Tibial nerve (tissue), 4 donors: ENCODE data around the gene EXOC6B. TPM values are rescaled to one million over a fixed set of nuclear protein-coding genes. Genes with fewer than 3 reads are reported as not detected.

ENCODE experiments used
- DNase-seq, 2 donors: peaks; one replicate each; pipeline ENCODE4 v3.0.0-alpha.2; 2019; ENCODE audit warnings: low spot score in 2 of 2
- H3K27ac ChIP-seq, 4 donors: fragments of 200-600 bp; sonication (generic) in 3 of 4; one replicate each; pipeline ENCODE4 v1.5.1; 2017 to 2019; ENCODE audit warnings: mild to moderate bottlenecking in 1 of 4
- H3K27me3 ChIP-seq, 2 donors: fragments of 200-600 bp; sonication (generic) in 1 of 2; one replicate each; pipeline versions ENCODE4 v1.5.1 to v1.6.0; 2017 to 2019
- H3K36me3 ChIP-seq, 3 donors: fragments of 200-600 bp; sonication (generic); one replicate each; pipeline ENCODE4 v1.5.1; 2018 to 2019
- H3K4me1 ChIP-seq, 4 donors: fragments of 200-600 bp; sonication (generic) in 3 of 4; one replicate each; pipeline ENCODE4 v1.5.1; 2017 to 2019
- H3K4me3 ChIP-seq, 4 donors: fragments of 200-600 bp; sonication (generic) in 3 of 4; one replicate each; pipeline ENCODE4 v1.5.1; 2017 to 2019; ENCODE audit warnings: mild to moderate bottlenecking in 1 of 4, moderate library complexity in 1 of 4
- H3K9me3 ChIP-seq, 4 donors: fragments of 200-600 bp; sonication (generic) in 3 of 4; one replicate each; pipeline ENCODE4 v1.5.1; 2017 to 2019
- EP300 ChIP-seq, 2 donors: sonication (generic); formaldehyde crosslinking; IDR thresholded peaks; one replicate each; pipeline ENCODE4 v1.6.1; 2017; ENCODE audit warnings: antibody characterized with exemption in 2 of 2, mild to moderate bottlenecking in 1 of 2
- POLR2A ChIP-seq, 2 donors: fragments of 450-650 bp; IDR thresholded peaks; one replicate each; pipeline ENCODE4 v1.6.1; 2017; ENCODE audit warnings: antibody characterized with exemption in 2 of 2, mild to moderate bottlenecking in 2 of 2, moderate library complexity in 2 of 2
- WGBS, 2 donors: methylation state at CpG; one replicate each; pipeline ENCODE4 v1.1.5; 2018; 5-methylcytosine and 5-hydroxymethylcytosine counted together
- total RNA-seq, 4 donors: library from RNA; depleted of rRNA; stranded (reverse); fragments of >200 nt; gene quantifications; one replicate each; pipeline ENCODE4 v1.1.0, GENCODE V29; 2016
- TF ChIP-seq, protein P1 (sequence below), 5 experiments: fragments of 200-600 bp in 3 of 5; fragments of 450-650 bp in 2 of 5; sonication (generic) in 3 of 5; IDR thresholded peaks; one replicate each; pipeline ENCODE4 v1.5.1; 2016 to 2019; ENCODE audit warnings: antibody characterized with exemption in 5 of 5, mild to moderate bottlenecking in 3 of 5, moderate library complexity in 2 of 5

The EXOC6B gene
- total RNA-seq, 4 donors from 2014 or later = 22.1 to 41.1 (median 30.3) TPM

DNA sequence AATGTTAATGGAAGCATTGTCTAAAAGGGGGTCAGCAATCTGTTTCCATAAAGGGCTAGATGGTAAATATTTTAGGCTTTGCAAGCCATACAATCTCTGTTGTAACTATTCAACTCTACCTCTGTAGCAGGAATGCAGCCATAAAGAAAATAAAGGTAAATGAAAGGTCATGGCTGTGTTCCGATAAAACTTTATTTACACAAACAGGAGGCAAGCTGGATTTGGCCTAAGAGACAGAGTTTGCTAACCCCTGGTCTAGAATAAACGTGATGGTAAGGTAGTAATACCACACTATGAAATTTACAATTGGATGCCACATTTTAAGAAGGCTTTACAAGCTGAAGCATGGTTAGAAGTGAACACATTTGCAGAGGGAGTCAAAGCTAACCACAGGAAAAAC lies 91.4 kb downstream of the EXOC6B start:
- H3K4me1 ChIP-seq = no peaks in the 10 kb centered on the region
- H3K9me3 ChIP-seq = no peaks in the 10 kb centered on the region
- no peak overlapping the region for H3K4me3 ChIP-seq
- H3K27me3 ChIP-seq = no peaks in the 10 kb centered on the region
- H3K36me3 ChIP-seq = peaks cover 0 to 4% (median 0%) of the 10 kb centered on the region in 3 donors
- 89 to 94% methylated on average over 2 of the region's 2 CpGs for WGBS, 2 donors
- DNase-seq = no peak
- H3K27ac ChIP-seq = no peak overlapping the region
- TF ChIP-seq, protein P1, sequence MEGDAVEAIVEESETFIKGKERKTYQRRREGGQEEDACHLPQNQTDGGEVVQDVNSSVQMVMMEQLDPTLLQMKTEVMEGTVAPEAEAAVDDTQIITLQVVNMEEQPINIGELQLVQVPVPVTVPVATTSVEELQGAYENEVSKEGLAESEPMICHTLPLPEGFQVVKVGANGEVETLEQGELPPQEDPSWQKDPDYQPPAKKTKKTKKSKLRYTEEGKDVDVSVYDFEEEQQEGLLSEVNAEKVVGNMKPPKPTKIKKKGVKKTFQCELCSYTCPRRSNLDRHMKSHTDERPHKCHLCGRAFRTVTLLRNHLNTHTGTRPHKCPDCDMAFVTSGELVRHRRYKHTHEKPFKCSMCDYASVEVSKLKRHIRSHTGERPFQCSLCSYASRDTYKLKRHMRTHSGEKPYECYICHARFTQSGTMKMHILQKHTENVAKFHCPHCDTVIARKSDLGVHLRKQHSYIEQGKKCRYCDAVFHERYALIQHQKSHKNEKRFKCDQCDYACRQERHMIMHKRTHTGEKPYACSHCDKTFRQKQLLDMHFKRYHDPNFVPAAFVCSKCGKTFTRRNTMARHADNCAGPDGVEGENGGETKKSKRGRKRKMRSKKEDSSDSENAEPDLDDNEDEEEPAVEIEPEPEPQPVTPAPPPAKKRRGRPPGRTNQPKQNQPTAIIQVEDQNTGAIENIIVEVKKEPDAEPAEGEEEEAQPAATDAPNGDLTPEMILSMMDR (IDR thresholded peaks at IDR 0.05) = no peak
- no peak for TF ChIP-seq EP300 (IDR thresholded peaks at IDR 0.05)
- no peak for TF ChIP-seq POLR2A (IDR thresholded peaks at IDR 0.05)

DNA sequence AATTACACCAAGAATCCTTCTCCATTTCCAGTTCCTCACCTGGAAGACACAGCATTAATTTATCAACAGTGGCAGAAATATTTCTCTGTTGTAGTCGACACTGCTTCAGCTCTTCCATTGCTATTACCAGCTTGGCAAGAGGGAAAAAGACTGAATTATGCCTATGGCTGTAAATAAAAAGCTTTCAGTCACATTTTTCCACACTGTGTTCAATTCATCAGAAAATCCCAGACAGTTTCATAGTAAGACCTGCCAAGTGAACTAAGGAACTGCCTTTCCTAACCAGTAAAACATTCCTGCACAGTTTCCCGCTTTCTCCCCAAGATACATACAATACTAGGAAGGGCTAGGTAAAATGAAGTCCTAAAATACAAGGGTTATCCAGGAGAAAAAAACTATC lies 94.7 kb downstream of the EXOC6B start:
- 68 to 70% methylated on average over 2 of the region's 2 CpGs for WGBS, 2 donors

DNA sequence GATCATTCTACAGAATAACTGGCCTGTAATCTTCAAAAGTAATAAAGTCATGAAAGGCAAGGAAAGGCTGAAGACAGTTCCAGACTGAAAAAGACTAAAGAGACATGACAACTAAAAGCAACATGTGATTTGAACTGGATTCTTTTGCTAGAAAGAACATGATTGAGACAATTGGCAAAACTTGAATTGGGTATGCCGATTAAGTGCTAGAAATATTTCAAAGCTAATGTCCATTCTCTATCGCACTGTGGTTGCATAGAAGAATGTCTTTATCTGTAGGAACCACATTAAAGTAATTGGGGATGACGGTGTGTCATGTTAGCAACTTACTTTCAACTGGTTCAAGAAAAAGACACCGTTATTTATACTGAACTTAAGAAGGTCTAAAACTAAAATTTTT lies 98.5 kb downstream of the EXOC6B start:
- H3K4me3 ChIP-seq = no peak overlapping the region
- peaks cover 0 to 14% (median 0%) of the 10 kb centered on the region in 4 donors for H3K4me1 ChIP-seq
- TF ChIP-seq, protein P1 (IDR thresholded peaks at IDR 0.05) = no peak
- no peak for TF ChIP-seq EP300 (IDR thresholded peaks at IDR 0.05)
- H3K9me3 ChIP-seq = no peaks in the 10 kb centered on the region
- DNase-seq = no peak
- no peak overlapping the region for H3K27ac ChIP-seq
- no peaks in the 10 kb centered on the region for H3K27me3 ChIP-seq
- no peaks in the 10 kb centered on the region for H3K36me3 ChIP-seq
- WGBS, 2 donors = 96% methylated on average over 4 of the region's 4 CpGs

More for the DNA sequence above, 94.7 kb downstream of the EXOC6B start:
- Histone ChIP-seq H3K27ac (no peak overlapping the region), H3K36me3 (no peaks in the 10 kb centered on the region), H3K27me3 (no peaks in the 10 kb centered on the region), H3K9me3 (no peaks in the 10 kb centered on the region), H3K4me3 (no peak overlapping the region), H3K4me1 (no peaks in the 10 kb centered on the region)
- no peak for DNase-seq
- TF ChIP-seq POLR2A (IDR thresholded peaks at IDR 0.05) (no peak), EP300 (IDR thresholded peaks at IDR 0.05) (no peak)
- TF ChIP-seq, protein P1 (IDR thresholded peaks at IDR 0.05) = no peak

DNA sequence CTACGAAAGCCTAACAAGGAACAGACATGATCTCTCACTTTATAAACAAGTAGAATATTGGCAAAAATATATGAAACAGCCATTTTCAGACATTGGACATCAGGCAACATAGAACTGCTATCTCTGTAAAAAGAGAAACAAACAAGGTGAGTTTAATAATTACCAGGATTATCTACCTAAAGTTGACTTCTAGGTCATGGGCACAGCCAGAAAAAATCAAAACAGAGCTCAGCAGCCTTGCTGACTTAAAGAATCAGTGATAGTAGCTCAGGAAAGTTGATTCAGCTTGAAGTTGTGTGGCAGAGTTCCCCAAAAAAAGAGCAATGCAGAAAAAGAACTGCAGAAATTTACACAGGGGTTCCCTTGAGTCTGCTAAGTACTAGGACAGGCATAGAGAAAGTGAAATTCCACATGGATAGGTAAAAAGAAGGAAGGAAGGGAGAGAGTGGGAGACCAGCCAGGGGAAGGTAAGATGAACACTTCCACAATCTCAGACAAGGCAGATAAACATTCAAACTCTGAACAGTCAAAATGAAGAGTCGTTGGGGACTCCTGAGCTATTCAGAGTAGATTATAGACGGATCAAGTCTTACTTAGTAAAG lies 102.0 kb downstream of the EXOC6B start:
- no peak overlapping the region for H3K27ac ChIP-seq
- no peak for DNase-seq
- H3K27me3 ChIP-seq = no peaks in the 10 kb centered on the region
- H3K9me3 ChIP-seq = no peaks in the 10 kb centered on the region
- peaks cover 0 to 18% (median 0%) of the 10 kb centered on the region in 4 donors for H3K4me1 ChIP-seq
- 86 to 87% methylated on average over 3 of the region's 3 CpGs for WGBS, 2 donors
- no peak overlapping the region for H3K4me3 ChIP-seq
- H3K36me3 ChIP-seq = no peaks in the 10 kb centered on the region
- no peak for TF ChIP-seq EP300 (IDR thresholded peaks at IDR 0.05)
- no peak for TF ChIP-seq POLR2A (IDR thresholded peaks at IDR 0.05)
- TF ChIP-seq, protein P1 (IDR thresholded peaks at IDR 0.05) = no peak

DNA sequence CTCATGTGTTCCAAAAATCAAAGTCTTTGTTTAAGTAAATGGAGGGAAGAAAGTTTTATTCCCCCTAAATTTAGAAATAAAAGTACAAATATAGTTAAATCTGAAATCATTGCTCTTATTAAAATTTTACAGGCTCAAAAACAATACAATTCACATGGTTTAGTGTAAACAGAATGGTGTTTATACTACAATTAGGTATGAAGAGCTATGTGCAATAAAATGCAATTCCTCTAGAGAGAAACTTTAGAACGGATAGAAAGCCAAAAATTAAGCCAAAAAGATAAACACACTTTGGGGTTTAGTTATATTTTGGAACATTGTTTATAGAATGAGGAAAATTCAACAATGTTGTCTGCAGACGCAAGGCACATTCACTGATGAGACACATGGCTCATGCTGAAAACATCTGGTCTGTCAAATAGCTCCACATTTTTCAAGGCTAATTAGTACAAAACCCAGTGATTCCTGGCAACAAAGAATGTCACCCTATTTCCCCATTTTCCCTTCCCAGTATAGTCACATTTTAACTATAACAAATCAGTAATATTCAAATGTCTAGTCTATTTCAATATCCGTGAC lies 103.3 kb downstream of the EXOC6B start:
- Histone ChIP-seq H3K27me3 (no peaks in the 10 kb centered on the region), H3K4me3 (no peak overlapping the region), H3K27ac (no peak overlapping the region), H3K36me3 (peaks cover 0 to 6% (median 0%) of the 10 kb centered on the region in 3 donors), H3K9me3 (no peaks in the 10 kb centered on the region), H3K4me1 (peaks cover 0 to 18% (median 0%) of the 10 kb centered on the region in 4 donors)
- TF ChIP-seq, protein P1 (IDR thresholded peaks at IDR 0.05) = no peak
- no peak for TF ChIP-seq POLR2A (IDR thresholded peaks at IDR 0.05)
- TF ChIP-seq EP300 (IDR thresholded peaks at IDR 0.05) = no peak
- no peak for DNase-seq
- 70 to 75% methylated on average over 3 of the region's 3 CpGs for WGBS, 2 donors
